K562 (cell line): ENCODE results near the gene POLR1A. TPM values are rescaled to one million over a fixed set of nuclear protein-coding genes. Genes with fewer than 3 reads are reported as not detected.

Experiments
- ARNT ChIP-seq, 2 experiments: fragments of 450-650 bp; IDR thresholded peaks; 2 replicates each; pipeline ENCODE4 v1.6.1; 2016; ENCODE audit warnings: mild to moderate bottlenecking in 1 of 2
- BACH1 ChIP-seq: fragments of 200-800 bp; sonication (Bioruptor generic); IDR thresholded peaks from 2 replicates; pipeline ENCODE4 v1.6.1; 2016; ENCODE audit warnings: missing genetic modification characterization, missing compliant biosample characterization
- BDP1 ChIP-seq: IDR thresholded peaks from 3 replicates; pipeline ENCODE4 v1.6.1; 2011; ENCODE audit not compliant: insufficient read length, insufficient read depth
- BMI1 ChIP-seq: fragments of 150-350 bp; IDR thresholded peaks from 2 replicates; pipeline ENCODE4 v1.6.1; 2014; ENCODE audit warnings: low read length
- ELF2 ChIP-seq: fragments of 250-450 bp; sonication (Bioruptor Pico); IDR thresholded peaks from 2 replicates; pipeline ENCODE4 v1.5.0; 2021; ENCODE audit warnings: mild to moderate bottlenecking
- ERF ChIP-seq: fragments of 450-650 bp; formaldehyde crosslinking; IDR thresholded peaks from 2 replicates; pipeline ENCODE4 v1.4.0; 2020; ENCODE audit warnings: mild to moderate bottlenecking, mixed read lengths
- ESRRB ChIP-seq: fragments of 250-450 bp; sonication (Bioruptor Pico); IDR thresholded peaks from 2 replicates; pipeline ENCODE4 v1.5.0; 2020; ENCODE audit warnings: mild to moderate bottlenecking, moderate library complexity, borderline replicate concordance
- HDAC3 ChIP-seq: fragments of 450-650 bp; IDR thresholded peaks from 2 replicates; pipeline ENCODE4 v1.6.1; 2018; ENCODE audit warnings: borderline replicate concordance, mild to moderate bottlenecking, moderate library complexity; ENCODE audit not compliant: partially characterized antibody
- HDGF ChIP-seq: fragments of 450-650 bp; IDR thresholded peaks from 2 replicates; pipeline ENCODE4 v1.6.1; 2016
- HLTF ChIP-seq: fragments of 450-650 bp; IDR thresholded peaks from 2 replicates; pipeline ENCODE4 v1.6.1; 2016
- KDM4B ChIP-seq, 2 experiments: fragments of 450-650 bp in 1 of 2; sonication (generic) in 1 of 2; IDR thresholded peaks; 2 replicates each; pipeline ENCODE4 v1.6.1; 2016 to 2017; ENCODE audit warnings: borderline replicate concordance in 2 of 2, antibody characterized with exemption in 1 of 2, low read depth in 1 of 2, mild to moderate bottlenecking in 1 of 2
- MAFF ChIP-seq: IDR thresholded peaks from 2 replicates; pipeline ENCODE4 v1.6.1; 2012; ENCODE audit warnings: low read length, improper control_type of control experiment
- MXI1 ChIP-seq: IDR thresholded peaks from 2 replicates; pipeline ENCODE4 v1.6.1; 2011; ENCODE audit warnings: low read depth, mild to moderate bottlenecking, improper control_type of control experiment, low read length
- NFRKB ChIP-seq: fragments of 450-650 bp; IDR thresholded peaks from 2 replicates; pipeline ENCODE4 v1.6.1; 2016; ENCODE audit warnings: low read depth
- PCBP1 ChIP-seq: fragments of 200-400 bp; formaldehyde crosslinking; IDR thresholded peaks from 2 replicates; pipeline ENCODE4 v1.6.1; 2018; ENCODE audit warnings: mild to moderate bottlenecking, low read depth, low read length; ENCODE audit not compliant: poor library complexity, severe bottlenecking
- PHTF2 ChIP-seq: fragments of 250-450 bp; sonication (Bioruptor Pico); IDR thresholded peaks from 2 replicates; pipeline ENCODE4 v1.5.0; 2021; ENCODE audit warnings: mild to moderate bottlenecking
- RAD51 ChIP-seq: fragments of 450-650 bp; IDR thresholded peaks from 2 replicates; pipeline ENCODE4 v1.7.1; 2016; ENCODE audit warnings: low read depth, mild to moderate bottlenecking, borderline replicate concordance
- RBM17 ChIP-seq: fragments of 200-400 bp; formaldehyde crosslinking; IDR thresholded peaks from 2 replicates; pipeline ENCODE4 v1.6.1; 2017; ENCODE audit warnings: low read depth, mild to moderate bottlenecking, low read length, borderline replicate concordance
- TAL1 ChIP-seq: fragments of 450-650 bp; IDR thresholded peaks from 2 replicates; pipeline ENCODE4 v1.6.1; 2016; ENCODE audit warnings: mild to moderate bottlenecking
- ZNF274 ChIP-seq: IDR thresholded peaks from 2 replicates; pipeline ENCODE4 v1.6.1; 2011; ENCODE audit warnings: low read depth, mild to moderate bottlenecking, low read length, moderate library complexity, borderline replicate concordance
- ZNF561 ChIP-seq: fragments of 450-650 bp; formaldehyde crosslinking; conservative IDR thresholded peaks from 2 replicates; pipeline ENCODE4 v1.4.0; 2020; ENCODE audit warnings: mild to moderate bottlenecking, moderate library complexity
- ZNF707 ChIP-seq: fragments of 250-450 bp; sonication (Bioruptor Pico); conservative IDR thresholded peaks from 2 replicates; pipeline ENCODE4 v1.8.0; 2022; ENCODE audit warnings: inconsistent platforms, mild to moderate bottlenecking, moderate library complexity
- polyA plus RNA-seq, 8 experiments: library from polyadenylated mRNA; depleted of rRNA in 4 of 8; stranded (reverse) in 5 of 8; unstranded in 3 of 8; fragments of >200 nt; fragmentation: Nextera tagmentation in 2 of 8; fragmentation: Illumina TruSeq in 1 of 8; extraction: Ambion mirVana in 2 of 8; extraction: Trizol in 1 of 8; gene quantifications; 2 replicates each; pipeline versions ENCODE4 v1.2.1 to v1.2.3, GENCODE V29; 2011 to 2014; ENCODE audit warnings: inconsistent platforms in 1 of 8, missing spikeins in 1 of 8
- total RNA-seq, 7 experiments: library from RNA; depleted of rRNA in 6 of 7; stranded (reverse); fragments of >200 nt in 6 of 7; fragmentation: Illumina TruSeq in 2 of 7; extraction: Trizol in 2 of 7; gene quantifications; 2 replicates each; pipeline versions ENCODE4 v1.2.1 to v1.2.3, GENCODE V29; 2011 to 2021; ENCODE audit warnings: low replicate concordance in 1 of 7
- TF ChIP-seq, protein P1 (sequence below): fragments of 450-650 bp; formaldehyde crosslinking; IDR thresholded peaks from 2 replicates; pipeline ENCODE4 v1.4.0; 2022; ENCODE audit warnings: missing genetic modification characterization
- TF ChIP-seq, protein P2 (sequence below): sonication (generic); formaldehyde crosslinking; IDR thresholded peaks from 2 replicates; pipeline ENCODE4 v1.5.0; 2020; ENCODE audit warnings: missing genetic modification reagents
- TF ChIP-seq, protein P3 (sequence below): sonication (generic); formaldehyde crosslinking; IDR thresholded peaks from 2 replicates; pipeline ENCODE4 v1.8.0; 2022; ENCODE audit warnings: missing genetic modification reagents, mild to moderate bottlenecking, borderline replicate concordance
- TF ChIP-seq, protein P4 (sequence below): IDR thresholded peaks from 2 replicates; pipeline ENCODE4 v1.6.1; 2016; ENCODE audit warnings: missing genetic modification characterization, missing compliant biosample characterization

POLR1A gene
- total and polyA plus RNA-seq, 9 of the 15 experiments (the other 6 are each of a cell fraction or from before 2014, with no cell fraction given): 3.0 to 72.1 (median 21.8) TPM

DNA sequence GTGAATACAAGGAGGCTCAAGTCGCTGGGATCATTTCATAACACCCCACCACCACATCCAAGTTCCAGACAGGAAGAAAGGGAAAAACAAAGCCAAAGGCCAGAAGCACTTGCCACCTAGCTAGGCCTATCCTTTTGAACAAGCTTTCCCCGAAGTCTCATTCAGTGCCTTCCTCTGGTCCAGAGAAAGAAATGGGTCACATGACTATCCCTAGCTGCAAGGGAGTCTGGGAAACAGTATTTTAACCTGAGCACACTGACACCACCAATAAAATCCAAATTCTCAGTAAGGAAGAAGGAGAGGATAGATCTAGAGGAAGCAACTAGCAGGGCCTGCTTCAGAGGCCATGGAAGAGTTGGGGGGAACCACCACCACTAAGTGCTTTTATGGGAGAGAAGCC, 91.2 kb downstream of the POLR1A start (continued):
- TF ChIP-seq ZNF707 (CRISPR knock-in tag): no peak
- TF ChIP-seq ZNF274: no peak
- TF ChIP-seq HDGF: no peak
- TF ChIP-seq HLTF: peak; percentile 89; the same call in 1 of the 2 replicates
- TF ChIP-seq, protein P1, sequence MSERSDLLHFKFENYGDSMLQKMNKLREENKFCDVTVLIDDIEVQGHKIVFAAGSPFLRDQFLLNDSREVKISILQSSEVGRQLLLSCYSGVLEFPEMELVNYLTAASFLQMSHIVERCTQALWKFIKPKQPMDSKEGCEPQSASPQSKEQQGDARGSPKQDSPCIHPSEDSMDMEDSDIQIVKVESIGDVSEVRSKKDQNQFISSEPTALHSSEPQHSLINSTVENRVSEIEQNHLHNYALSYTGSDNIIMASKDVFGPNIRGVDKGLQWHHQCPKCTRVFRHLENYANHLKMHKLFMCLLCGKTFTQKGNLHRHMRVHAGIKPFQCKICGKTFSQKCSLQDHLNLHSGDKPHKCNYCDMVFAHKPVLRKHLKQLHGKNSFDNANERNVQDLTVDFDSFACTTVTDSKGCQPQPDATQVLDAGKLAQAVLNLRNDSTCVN (CRISPR knock-in tag): no peak
- no peak for TF ChIP-seq HDAC3
- TF ChIP-seq MXI1: no peak
- TF ChIP-seq, protein P2, sequence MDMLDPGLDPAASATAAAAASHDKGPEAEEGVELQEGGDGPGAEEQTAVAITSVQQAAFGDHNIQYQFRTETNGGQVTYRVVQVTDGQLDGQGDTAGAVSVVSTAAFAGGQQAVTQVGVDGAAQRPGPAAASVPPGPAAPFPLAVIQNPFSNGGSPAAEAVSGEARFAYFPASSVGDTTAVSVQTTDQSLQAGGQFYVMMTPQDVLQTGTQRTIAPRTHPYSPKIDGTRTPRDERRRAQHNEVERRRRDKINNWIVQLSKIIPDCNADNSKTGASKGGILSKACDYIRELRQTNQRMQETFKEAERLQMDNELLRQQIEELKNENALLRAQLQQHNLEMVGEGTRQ (CRISPR knock-in tag): peak; percentile 72
- TF ChIP-seq RAD51: peak; percentile 80
- no peak for TF ChIP-seq MAFF
- TF ChIP-seq PCBP1: no peak
- TF ChIP-seq ERF: no peak
- no peak for TF ChIP-seq PHTF2 (CRISPR knock-in tag)
- TF ChIP-seq BDP1: no peak
- TF ChIP-seq BACH1 (tag): no peak
- 0 out of 4 replicates have a peak, but pooled peaks of 1 of the 2 experiments have one; percentile 32 for TF ChIP-seq ARNT (IDR thresholded peaks at IDR 0.05)
- TF ChIP-seq ELF2: no peak
- TF ChIP-seq ZNF561 (CRISPR knock-in tag): no peak
- no peak for TF ChIP-seq BMI1
- no peak for TF ChIP-seq RBM17
- TF ChIP-seq NFRKB: no peak
- TF ChIP-seq ESRRB: no peak
- TF ChIP-seq, protein P3, sequence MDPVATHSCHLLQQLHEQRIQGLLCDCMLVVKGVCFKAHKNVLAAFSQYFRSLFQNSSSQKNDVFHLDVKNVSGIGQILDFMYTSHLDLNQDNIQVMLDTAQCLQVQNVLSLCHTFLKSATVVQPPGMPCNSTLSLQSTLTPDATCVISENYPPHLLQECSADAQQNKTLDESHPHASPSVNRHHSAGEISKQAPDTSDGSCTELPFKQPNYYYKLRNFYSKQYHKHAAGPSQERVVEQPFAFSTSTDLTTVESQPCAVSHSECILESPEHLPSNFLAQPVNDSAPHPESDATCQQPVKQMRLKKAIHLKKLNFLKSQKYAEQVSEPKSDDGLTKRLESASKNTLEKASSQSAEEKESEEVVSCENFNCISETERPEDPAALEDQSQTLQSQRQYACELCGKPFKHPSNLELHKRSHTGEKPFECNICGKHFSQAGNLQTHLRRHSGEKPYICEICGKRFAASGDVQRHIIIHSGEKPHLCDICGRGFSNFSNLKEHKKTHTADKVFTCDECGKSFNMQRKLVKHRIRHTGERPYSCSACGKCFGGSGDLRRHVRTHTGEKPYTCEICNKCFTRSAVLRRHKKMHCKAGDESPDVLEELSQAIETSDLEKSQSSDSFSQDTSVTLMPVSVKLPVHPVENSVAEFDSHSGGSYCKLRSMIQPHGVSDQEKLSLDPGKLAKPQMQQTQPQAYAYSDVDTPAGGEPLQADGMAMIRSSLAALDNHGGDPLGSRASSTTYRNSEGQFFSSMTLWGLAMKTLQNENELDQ (CRISPR knock-in tag): no peak
- no peak for TF ChIP-seq TAL1
- TF ChIP-seq, protein P4, sequence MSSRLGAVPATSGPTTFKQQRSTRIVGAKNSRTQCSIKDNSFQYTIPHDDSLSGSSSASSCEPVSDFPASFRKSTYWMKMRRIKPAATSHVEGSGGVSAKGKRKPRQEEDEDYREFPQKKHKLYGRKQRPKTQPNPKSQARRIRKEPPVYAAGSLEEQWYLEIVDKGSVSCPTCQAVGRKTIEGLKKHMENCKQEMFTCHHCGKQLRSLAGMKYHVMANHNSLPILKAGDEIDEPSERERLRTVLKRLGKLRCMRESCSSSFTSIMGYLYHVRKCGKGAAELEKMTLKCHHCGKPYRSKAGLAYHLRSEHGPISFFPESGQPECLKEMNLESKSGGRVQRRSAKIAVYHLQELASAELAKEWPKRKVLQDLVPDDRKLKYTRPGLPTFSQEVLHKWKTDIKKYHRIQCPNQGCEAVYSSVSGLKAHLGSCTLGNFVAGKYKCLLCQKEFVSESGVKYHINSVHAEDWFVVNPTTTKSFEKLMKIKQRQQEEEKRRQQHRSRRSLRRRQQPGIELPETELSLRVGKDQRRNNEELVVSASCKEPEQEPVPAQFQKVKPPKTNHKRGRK (tag): no peak
- no peak for TF ChIP-seq KDM4B (IDR thresholded peaks at IDR 0.05; ENCODE audit: borderline replicate concordance in 2 of 2, low read depth in 1 of 2)
